GM21786 (cell line): ENCODE measurements around the gene C10orf67.
A peak's percentile ranks its signal among the peaks of the same experiment; 100 is the strongest.
"Not testable (repeated sequence)": the region's sequence is repeated elsewhere in the genome, so short reads cannot be mapped to it uniquely, and the experiment has no call there.

Experiments used
- ATAC-seq: cut with Tn5 transposase; IDR thresholded peaks from one replicate; pipeline ENCODE4 v1.9.1; 2021; ENCODE audit not compliant: unreplicated experiment

The C10orf67 gene

GRCh38 chr10:23344241-23344841, at the start of gene C10orf67:
Gene C10orf67, minus strand, starts transcription at chr10:23344797. Its CDS starts 23 bp downstream, at chr10:23344774.
- no peak for ATAC-seq

GRCh38 chr10:23391821-23392220, 47.2 kb upstream of the C10orf67 start:
- ATAC-seq, result no peak

DNA sequence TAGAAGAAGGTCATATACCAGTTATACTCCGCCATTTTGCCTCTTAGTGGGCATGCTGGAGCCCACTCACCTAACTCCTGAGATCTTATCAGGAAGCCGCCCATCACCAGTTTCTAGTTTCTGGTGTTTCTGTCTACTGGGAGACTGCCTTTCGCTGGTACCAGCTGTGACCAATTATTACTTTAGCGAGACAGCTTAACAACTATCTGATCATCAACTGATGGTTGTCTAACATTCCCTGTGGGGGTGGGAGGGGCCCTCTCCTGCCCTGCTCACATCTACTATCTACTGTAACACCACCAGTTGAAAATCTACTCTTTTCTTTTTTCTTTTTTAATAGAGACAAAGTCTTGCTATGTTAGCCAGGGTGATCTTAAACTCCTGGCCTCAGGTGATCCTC, 46.2 kb upstream of the C10orf67 start:
- no peak for ATAC-seq

GRCh38 chr10:23390408-23390807, 45.8 kb upstream of the C10orf67 start:
- not testable (repeated sequence) for ATAC-seq

DNA sequence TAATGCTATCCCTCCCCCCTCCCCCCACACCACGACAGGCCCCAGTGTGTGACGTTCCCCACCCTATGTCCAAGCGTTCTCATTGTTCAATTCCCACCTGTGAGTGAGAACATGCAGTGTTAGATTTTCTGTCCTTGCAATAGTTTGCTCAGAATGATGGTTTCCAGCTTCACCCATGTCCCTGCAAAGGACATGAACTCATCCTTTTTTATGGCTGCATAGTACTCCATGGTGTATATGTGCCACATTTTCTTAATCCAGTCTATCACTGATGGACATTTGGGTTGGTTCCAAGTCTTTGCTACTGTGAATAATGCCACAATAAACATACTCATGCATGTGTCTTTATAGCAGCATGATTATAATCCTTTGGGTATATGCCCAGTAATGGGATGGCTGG, 42.9 kb upstream of the C10orf67 start:
- not testable (repeated sequence) for ATAC-seq

GRCh38 chr10:23386052-23386451, 41.5 kb upstream of the C10orf67 start:
- no peak for ATAC-seq

- no peak for ATAC-seq
Observed at GRCh38 chr10:23384364-23384763, 39.8 kb upstream of the C10orf67 start.

DNA sequence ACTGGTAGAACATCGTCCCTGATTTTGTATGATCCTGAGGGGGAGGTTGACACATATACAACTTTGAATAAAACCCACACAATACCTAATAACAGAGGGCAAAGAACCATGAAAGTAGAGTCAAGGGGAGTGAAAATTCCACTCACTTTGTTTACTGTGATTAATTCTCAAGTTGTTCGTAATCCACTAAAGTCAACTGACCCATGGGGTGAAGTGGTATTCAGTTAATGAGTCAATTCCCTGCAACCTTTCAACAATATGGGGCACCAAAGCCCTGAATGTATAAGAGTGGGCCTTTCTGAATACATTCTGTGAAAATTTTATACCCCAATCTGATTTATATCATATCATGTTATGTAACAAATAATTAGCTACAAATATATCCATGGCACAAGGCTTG, 39.0 kb upstream of the C10orf67 start:
- ATAC-seq, result no peak

DNA sequence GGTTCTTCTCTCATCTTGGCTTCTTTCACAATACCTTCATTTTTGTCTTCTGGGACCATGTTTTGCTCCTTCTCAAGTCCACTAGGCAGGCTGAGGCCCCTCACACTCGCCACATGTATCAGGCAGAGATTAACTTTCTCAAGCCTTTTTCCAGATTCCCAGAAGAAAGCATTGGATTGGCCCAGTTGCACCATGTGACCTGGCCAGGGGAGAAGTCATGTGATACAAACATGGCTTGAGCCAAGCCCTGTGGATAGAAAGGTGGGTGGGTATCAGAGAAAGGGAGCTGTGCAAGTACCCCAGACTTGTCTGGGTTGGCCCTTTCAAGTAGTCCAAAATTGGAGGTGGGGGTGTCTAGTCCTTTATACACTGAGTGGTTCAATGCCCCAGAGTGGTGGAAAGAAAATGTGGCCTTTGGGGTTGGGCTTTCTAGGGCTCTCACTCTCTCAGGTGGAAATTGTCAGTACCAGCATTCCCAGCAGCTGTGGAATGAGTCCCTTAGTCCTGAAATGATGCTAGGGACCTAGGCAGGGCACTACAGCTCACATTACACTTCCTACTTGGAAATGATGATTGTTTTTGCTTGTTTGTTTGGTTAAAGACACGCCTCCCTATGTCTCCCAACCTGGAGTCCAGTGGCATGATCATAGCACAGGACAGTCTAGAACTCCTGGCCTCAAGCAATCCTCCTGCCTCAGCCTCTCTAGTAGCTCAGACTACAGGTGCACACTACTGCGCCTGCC, 36.9 kb upstream of the C10orf67 start:
- ATAC-seq, result no peak

GRCh38 chr10:23379686-23380085, 35.1 kb upstream of the C10orf67 start:
- ATAC-seq, result no peak

- ATAC-seq, result no peak
Observed at GRCh38 chr10:23376229-23376655, 31.6 kb upstream of the C10orf67 start.

- no peak for ATAC-seq
Observed at GRCh38 chr10:23375366-23375765, 30.8 kb upstream of the C10orf67 start.

- ATAC-seq, result no peak
Observed at GRCh38 chr10:23373156-23373555, 28.6 kb upstream of the C10orf67 start.

GRCh38 chr10:23371073-23371472, 26.5 kb upstream of the C10orf67 start:
- no peak for ATAC-seq

DNA sequence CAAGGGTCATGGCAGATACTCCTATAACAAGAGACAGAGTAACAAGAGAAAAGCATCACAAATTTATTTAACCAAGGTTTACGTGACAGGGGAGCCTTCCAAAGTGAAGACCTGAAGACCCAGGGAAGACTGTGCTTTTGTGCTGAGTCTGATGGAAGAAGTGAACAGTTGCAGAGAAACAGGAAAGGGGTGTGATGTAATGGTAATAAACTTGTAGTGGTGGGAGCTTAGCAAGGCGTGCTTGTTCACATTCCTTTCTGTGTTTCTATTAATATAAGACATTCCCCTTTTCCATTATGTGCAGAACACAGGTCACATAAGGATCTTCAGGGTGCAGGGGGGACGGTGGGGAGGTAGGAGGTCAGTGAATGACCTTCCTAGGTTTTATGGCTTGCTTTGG, 25.5 kb upstream of the C10orf67 start:
- no peak for ATAC-seq

DNA sequence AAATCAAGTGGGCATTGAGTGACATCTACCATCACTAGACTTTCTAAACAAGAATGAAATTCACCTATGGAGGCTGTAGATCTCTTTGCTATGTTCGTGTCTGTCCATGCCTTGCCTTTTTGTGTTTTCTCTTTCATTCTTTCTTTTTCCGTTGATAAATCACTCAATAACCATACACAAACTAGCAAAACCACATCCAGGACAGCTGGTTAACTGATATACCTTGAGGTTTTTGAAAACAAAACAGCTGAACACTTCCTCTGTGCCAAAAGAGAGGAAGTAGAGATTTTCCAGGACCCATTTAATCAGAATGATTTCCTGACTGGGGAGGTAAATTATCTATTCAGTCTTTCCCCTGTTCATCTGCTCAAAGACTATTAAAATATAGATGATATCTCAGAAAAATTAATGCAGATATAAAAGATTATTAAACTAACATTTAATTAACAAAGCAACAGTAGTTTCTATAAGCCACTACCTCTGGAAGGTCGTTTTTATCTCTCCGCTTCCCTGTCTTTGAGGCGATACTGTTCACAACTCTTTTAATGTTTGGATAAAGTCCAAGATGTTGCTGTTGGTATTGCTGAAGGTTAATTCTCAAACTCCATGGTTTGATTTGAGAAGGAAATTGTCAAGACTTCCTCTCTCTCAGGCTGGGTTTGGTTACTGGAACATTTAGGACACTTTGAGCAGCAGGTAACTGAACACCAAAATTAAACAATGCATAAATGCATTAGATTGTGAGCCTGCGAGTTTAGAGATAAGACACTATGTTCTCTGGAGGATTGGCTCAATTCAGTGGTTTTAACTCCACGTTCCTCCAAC, 24.4 kb upstream of the C10orf67 start:
- ATAC-seq, result peak; percentile 74

GRCh38 chr10:23367896-23368595, 23.4 kb upstream of the C10orf67 start:
- no peak for ATAC-seq

- not testable (repeated sequence) for ATAC-seq
Observed at GRCh38 chr10:23365417-23366030, 20.9 kb upstream of the C10orf67 start.

DNA sequence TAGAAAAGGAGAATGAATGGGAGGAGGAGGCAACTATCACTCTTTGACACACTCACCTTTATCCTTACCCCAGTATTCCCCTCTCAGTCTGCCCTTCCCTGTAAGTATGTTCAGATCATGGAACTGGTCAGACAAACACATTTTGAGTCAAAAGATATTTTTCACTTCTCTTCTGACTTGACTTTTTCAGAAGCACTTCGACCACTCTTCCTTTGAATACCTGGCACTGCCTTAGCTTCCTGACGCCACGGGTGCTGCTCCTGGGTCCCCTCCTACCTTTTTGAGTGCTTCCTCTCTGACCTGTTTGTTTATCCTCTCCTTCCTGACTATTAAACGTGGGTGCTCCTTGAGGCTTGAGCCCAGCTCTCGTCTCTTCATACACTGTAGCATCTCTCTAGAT, 19.8 kb upstream of the C10orf67 start:
- ATAC-seq, result no peak

DNA sequence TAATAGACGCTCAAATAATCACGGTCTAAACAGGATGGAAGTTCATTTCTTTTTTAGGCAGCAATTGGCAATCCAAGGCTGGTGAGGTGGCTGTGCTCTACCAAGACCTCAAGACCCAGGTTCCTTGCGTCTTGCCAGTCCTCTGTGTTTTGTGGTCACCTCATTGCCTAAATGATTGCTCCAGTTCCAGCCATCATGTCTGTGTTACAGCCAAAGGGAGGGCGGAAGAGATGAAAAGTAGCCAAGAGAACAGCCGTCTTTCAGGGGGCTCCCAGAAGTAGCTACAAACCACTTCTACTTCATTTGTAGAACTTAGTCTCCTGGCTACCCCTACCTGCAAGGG, 19.2 kb upstream of the C10orf67 start:
- ATAC-seq, result no peak
